HepG2 (cell line): ENCODE measurements around the gene PDZD11. TPM values are rescaled to one million over a fixed set of nuclear protein-coding genes. Genes with fewer than 3 reads are reported as not detected.
A peak's percentile ranks its signal among the peaks of the same experiment; 100 is the strongest.

Source experiments
- CREBL2 ChIP-seq: sonication (generic); formaldehyde crosslinking; IDR thresholded peaks from 2 replicates; pipeline ENCODE4 v1.8.1; 2023; ENCODE audit warnings: missing genetic modification reagents, mild to moderate bottlenecking, borderline replicate concordance
- GABPA ChIP-seq, 2 experiments: IDR thresholded peaks; 2 replicates each; pipeline ENCODE4 v1.6.1; 2011 to 2016; ENCODE audit warnings: low read depth in 2 of 2, low read length in 1 of 2, missing biosample characterization in 1 of 2, missing genetic modification characterization in 1 of 2
- HINFP ChIP-seq: sonication (generic); formaldehyde crosslinking; IDR thresholded peaks from 2 replicates; pipeline ENCODE4 v1.4.0; 2020; ENCODE audit warnings: low read depth, mild to moderate bottlenecking, missing genetic modification reagents
- HIVEP1 ChIP-seq: sonication (generic); formaldehyde crosslinking; IDR thresholded peaks from 2 replicates; pipeline ENCODE4 v1.4.0; 2020; ENCODE audit warnings: mild to moderate bottlenecking, missing genetic modification reagents
- HNRNPL ChIP-seq: fragments of 200-400 bp; formaldehyde crosslinking; IDR thresholded peaks from 2 replicates; pipeline ENCODE4 v1.6.1; 2017; ENCODE audit warnings: mild to moderate bottlenecking, low read depth, low read length
- NFYB ChIP-seq: sonication (generic); formaldehyde crosslinking; IDR thresholded peaks from 2 replicates; pipeline ENCODE4 v1.4.0; 2020; ENCODE audit warnings: missing genetic modification reagents
- PBX3 ChIP-seq: sonication (generic); formaldehyde crosslinking; IDR thresholded peaks from 2 replicates; pipeline ENCODE4 v1.8.1; 2023; ENCODE audit warnings: missing genetic modification reagents, inconsistent platforms, borderline replicate concordance
- TEAD2 ChIP-seq: sonication (generic); formaldehyde crosslinking; IDR thresholded peaks from 2 replicates; pipeline ENCODE4 v1.9.0; 2021; ENCODE audit warnings: missing genetic modification reagents
- ZBTB40 ChIP-seq, 2 experiments: fragments of 450-650 bp in 1 of 2; sonication (generic) in 1 of 2; formaldehyde crosslinking in 1 of 2; IDR thresholded peaks; 2 replicates each; pipeline versions ENCODE4 v1.6.1 to v1.8.0; 2016 to 2022; ENCODE audit warnings: antibody characterized with exemption in 1 of 2, mild to moderate bottlenecking in 1 of 2, missing genetic modification reagents in 1 of 2
- ZNF691 ChIP-seq: sonication (generic); formaldehyde crosslinking; IDR thresholded peaks from 2 replicates; pipeline ENCODE4 v1.4.0; 2020; ENCODE audit warnings: missing genetic modification reagents, low read depth, mild to moderate bottlenecking, borderline replicate concordance
- polyA plus RNA-seq, 8 experiments: library from polyadenylated mRNA; depleted of rRNA in 3 of 8; stranded (reverse) in 7 of 8; unstranded in 1 of 8; fragments of >200 nt; fragmentation: Illumina TruSeq in 4 of 8; extraction: Trizol in 4 of 8; gene quantifications; 2 replicates each; pipeline versions ENCODE4 v1.2.1 to v1.2.3, GENCODE V29; 2011 to 2016; ENCODE audit warnings: low read depth in 4 of 8, missing spikeins in 1 of 8, mixed read lengths in 1 of 8; ENCODE audit not compliant: insufficient read depth in 1 of 8
- total RNA-seq, 5 experiments: library from RNA; depleted of rRNA; stranded (reverse); fragments of >200 nt; fragmentation: Illumina TruSeq; extraction: Trizol; gene quantifications; 2 replicates each; pipeline ENCODE4 v1.2.3, GENCODE V29; 2016; ENCODE audit warnings: low read depth in 1 of 5

Gene PDZD11
- total and polyA plus RNA-seq, 2 of the 13 experiments (the other 11 are each of a cell fraction or from before 2014, with no cell fraction given): 29.1 to 47.0 TPM

GRCh38 chrX:70289793-70290770 is at the start of gene PDZD11, which contains the start of gene KIF4A (continued):
- TF ChIP-seq CREBL2 (no peak), ZNF691 (no peak), HNRNPL (no peak), GABPA (IDR thresholded peaks at IDR 0.05; ENCODE audit: low read depth, low read length) (peak; percentile 81), GABPA (CRISPR knock-in tag; IDR thresholded peaks at IDR 0.05; ENCODE audit: low read depth) (peak; percentile 90), NFYB (CRISPR knock-in tag) (peak; percentile 80), TEAD2 (CRISPR knock-in tag) (no peak), HINFP (no peak), PBX3 (CRISPR knock-in tag) (no peak), HIVEP1 (no peak), ZBTB40 (IDR thresholded peaks at IDR 0.05) (no peak), ZBTB40 (CRISPR knock-in tag; IDR thresholded peaks at IDR 0.05) (0 out of 2 replicates have a peak, but pooled peaks have one; percentile 22)
